Osteocyte (in vitro differentiated cells): ENCODE results near the gene TMEM263. TPM values are rescaled to one million over a fixed set of nuclear protein-coding genes. Genes with fewer than 3 reads are reported as not detected.
A peak's percentile ranks its signal among the peaks of the same experiment; 100 is the strongest.

Experiments used
- DNase-seq: peaks from one replicate; pipeline ENCODE4 v3.0.0; 2021; ENCODE audit warnings: mixed read lengths; ENCODE audit not compliant: unreplicated experiment; ENCODE audit errors: extremely low spot score
- H3K27ac Mint-ChIP-seq: one replicate; pipeline ENCODE4 v1.8.0; 2021; ENCODE audit warnings: mild to moderate bottlenecking, mixed read lengths; ENCODE audit not compliant: unreplicated experiment
- H3K27me3 Mint-ChIP-seq: one replicate; pipeline ENCODE4 v1.8.0; 2021; ENCODE audit warnings: mixed read lengths; ENCODE audit not compliant: unreplicated experiment
- H3K36me3 Mint-ChIP-seq: one replicate; pipeline ENCODE4 v1.8.0; 2021; ENCODE audit warnings: mixed read lengths; ENCODE audit not compliant: unreplicated experiment
- H3K4me1 Mint-ChIP-seq: one replicate; pipeline ENCODE4 v1.8.0; 2021; ENCODE audit warnings: mixed read lengths; ENCODE audit not compliant: unreplicated experiment
- H3K4me3 Mint-ChIP-seq: one replicate; pipeline ENCODE4 v1.8.0; 2021; ENCODE audit warnings: mild to moderate bottlenecking, moderate library complexity, mixed read lengths; ENCODE audit not compliant: unreplicated experiment
- H3K9me3 Mint-ChIP-seq: one replicate; pipeline ENCODE4 v1.8.0; 2021; ENCODE audit warnings: mixed read lengths; ENCODE audit not compliant: unreplicated experiment
- total RNA-seq: library from RNA; stranded (reverse); gene quantifications from 2 replicates; pipeline ENCODE4 v1.2.1, GENCODE V29; 2021
- TF ChIP-seq, protein P1 (sequence below): fragments of 200-600 bp; sonication (generic); IDR thresholded peaks from 2 replicates; pipeline ENCODE4 v1.5.0; 2021; ENCODE audit warnings: antibody characterized with exemption, mild to moderate bottlenecking, moderate library complexity

The TMEM263 gene
- total RNA-seq, 1 donor from 2014 or later, result 105 TPM

DNA sequence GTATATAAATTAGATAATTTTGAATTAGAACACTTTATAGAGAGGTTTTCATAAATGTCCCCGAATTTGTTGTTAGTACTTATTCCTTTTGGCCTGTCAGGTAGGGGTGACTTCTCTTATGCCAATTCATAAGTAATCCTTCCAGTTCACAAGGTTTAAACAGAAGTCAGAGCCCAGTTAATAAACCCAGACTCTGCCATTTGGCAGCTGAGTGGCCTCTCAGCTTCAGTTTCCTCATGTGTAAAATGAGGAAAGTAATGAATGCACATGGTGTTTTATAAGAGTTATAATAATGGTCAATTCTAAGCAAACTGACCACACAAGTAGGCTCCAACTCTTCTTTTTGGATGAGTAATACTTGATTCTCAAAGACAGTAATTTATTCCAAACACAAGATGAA, 21.0 kb downstream of the TMEM263 start:
- Mint-ChIP-seq H3K27me3 (no peaks in the 10 kb centered on the region), H3K9me3 (no peaks in the 10 kb centered on the region), H3K4me1 (peaks cover 51% of the 10 kb centered on the region), H3K27ac (no peak overlapping the region), H3K4me3 (no peak overlapping the region), H3K36me3 (peaks cover 30% of the 10 kb centered on the region)
- DNase-seq, result no peak
- TF ChIP-seq, protein P1, sequence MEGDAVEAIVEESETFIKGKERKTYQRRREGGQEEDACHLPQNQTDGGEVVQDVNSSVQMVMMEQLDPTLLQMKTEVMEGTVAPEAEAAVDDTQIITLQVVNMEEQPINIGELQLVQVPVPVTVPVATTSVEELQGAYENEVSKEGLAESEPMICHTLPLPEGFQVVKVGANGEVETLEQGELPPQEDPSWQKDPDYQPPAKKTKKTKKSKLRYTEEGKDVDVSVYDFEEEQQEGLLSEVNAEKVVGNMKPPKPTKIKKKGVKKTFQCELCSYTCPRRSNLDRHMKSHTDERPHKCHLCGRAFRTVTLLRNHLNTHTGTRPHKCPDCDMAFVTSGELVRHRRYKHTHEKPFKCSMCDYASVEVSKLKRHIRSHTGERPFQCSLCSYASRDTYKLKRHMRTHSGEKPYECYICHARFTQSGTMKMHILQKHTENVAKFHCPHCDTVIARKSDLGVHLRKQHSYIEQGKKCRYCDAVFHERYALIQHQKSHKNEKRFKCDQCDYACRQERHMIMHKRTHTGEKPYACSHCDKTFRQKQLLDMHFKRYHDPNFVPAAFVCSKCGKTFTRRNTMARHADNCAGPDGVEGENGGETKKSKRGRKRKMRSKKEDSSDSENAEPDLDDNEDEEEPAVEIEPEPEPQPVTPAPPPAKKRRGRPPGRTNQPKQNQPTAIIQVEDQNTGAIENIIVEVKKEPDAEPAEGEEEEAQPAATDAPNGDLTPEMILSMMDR, result no peak

DNA sequence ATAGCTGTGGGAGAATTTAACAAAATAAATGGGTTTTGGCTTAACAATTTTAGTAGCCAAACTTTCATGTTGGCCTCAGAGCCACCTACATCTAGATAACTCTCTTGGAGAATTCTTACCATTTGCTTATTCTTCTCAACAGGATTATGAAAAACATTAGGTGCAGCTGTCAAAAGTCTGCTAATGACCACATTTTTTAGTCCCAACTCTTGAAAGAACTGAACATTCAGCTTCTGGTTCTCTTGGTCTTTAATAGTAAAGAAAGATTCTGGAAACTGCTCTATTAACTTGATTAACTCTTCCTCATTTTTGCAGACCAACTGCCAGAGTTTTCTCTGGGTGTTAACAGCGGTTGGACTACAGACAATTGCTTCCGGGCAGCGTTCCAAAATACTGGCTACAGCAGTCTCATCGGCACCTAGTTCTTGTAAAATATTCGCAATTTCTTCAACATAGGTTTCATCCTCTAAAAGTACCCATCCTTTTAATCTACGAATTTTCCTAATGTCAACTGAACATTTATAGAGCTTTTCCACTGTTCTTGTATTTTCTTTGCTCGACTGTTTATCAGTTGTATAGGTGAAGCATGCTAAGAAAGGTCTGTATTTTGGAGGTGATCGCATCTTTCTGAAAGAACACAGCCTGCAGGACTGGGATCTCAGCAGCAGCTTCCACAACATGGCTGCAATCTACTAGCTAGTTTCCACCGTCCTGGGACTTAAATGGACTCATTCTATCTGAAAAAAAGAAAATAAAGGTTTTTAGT, 22.5 kb downstream of the TMEM263 start:
- Mint-ChIP-seq H3K4me3 (no peak overlapping the region), H3K27me3 (no peaks in the 10 kb centered on the region), H3K36me3 (peaks cover 28% of the 10 kb centered on the region), H3K4me1 (peaks cover 47% of the 10 kb centered on the region), H3K9me3 (no peaks in the 10 kb centered on the region), H3K27ac (peak overlapping the region; percentile 27)
- TF ChIP-seq, protein P1, result no peak
- DNase-seq, result no peak

DNA sequence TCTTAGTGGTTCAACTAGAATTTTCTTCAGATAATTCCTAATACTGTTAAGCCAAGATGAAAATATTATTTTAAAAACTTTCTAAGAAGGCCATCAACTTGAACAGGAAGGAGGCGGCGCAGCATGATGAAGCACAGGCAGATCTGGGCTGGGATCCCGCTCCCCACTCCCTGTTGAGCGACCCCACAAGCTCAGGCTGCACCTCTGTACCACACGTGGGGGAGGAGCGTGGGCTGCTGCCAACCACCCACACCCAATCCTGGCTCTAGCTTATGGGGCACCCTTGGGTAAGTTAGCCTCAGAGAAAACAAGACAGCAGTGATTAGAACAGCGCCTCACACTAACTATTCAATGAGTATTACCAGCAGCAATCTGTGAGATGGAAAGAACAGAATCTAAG, 25.2 kb downstream of the TMEM263 start:
- no peak overlapping the region for H3K4me3 Mint-ChIP-seq

DNA sequence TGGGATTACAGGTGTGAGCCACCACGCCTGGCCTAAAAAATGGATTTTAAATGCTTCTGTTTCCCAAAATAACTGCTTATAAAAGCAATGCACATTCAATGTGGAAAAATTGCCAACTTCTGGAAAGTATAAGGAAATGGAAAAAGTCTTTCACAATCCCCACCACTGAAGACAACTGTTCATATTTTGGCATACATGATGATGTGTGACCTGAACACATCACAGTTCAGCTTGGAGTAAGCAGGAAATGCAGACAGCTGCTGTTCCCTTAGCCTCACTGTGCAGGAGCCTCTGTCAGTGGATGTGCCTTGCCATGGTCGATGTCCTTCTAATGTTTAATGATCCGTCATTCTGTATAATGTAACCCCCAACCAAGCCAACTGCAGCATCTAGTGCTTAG, 26.1 kb downstream of the TMEM263 start:
- no peak for DNase-seq
- Mint-ChIP-seq H3K27me3 (no peaks in the 10 kb centered on the region), H3K4me1 (peaks cover 37% of the 10 kb centered on the region), H3K27ac (no peak overlapping the region), H3K36me3 (peaks cover 30% of the 10 kb centered on the region), H3K4me3 (no peak overlapping the region), H3K9me3 (no peaks in the 10 kb centered on the region)
- TF ChIP-seq, protein P1, result no peak

More for the DNA sequence above, 25.2 kb downstream of the TMEM263 start:
- DNase-seq, result no peak
- TF ChIP-seq, protein P1, result no peak
- H3K4me1 Mint-ChIP-seq, result peaks cover 36% of the 10 kb centered on the region
- peaks cover 32% of the 10 kb centered on the region for H3K36me3 Mint-ChIP-seq
- H3K9me3 Mint-ChIP-seq, result no peaks in the 10 kb centered on the region
- H3K27me3 Mint-ChIP-seq, result no peaks in the 10 kb centered on the region
- H3K27ac Mint-ChIP-seq, result peak overlapping the region; percentile 68

DNA sequence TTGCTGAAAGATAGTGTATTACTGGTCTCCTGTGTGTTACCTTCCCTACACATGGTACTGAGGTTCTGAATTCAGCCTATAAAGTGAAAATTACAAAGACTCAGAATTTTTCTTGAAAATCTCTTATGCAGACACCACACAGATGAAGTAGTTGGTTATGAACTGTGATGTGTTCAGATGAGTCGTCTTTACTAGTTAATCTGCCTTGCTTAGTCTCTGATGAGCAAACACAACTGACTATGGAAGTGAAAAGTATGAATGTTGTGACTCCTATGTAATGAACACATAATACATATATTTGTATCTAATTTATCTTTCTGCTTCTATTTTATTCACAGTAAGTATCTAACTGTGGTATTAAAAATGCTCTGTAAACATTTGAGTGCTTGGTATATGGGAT, 26.5 kb downstream of the TMEM263 start:
- peaks cover 39% of the 10 kb centered on the region for H3K4me1 Mint-ChIP-seq
- no peaks in the 10 kb centered on the region for H3K9me3 Mint-ChIP-seq
- H3K4me3 Mint-ChIP-seq, result no peak overlapping the region
- DNase-seq, result no peak
- TF ChIP-seq, protein P1, result no peak
- H3K27ac Mint-ChIP-seq, result no peak overlapping the region
- H3K36me3 Mint-ChIP-seq, result peaks cover 30% of the 10 kb centered on the region
- H3K27me3 Mint-ChIP-seq, result no peaks in the 10 kb centered on the region
